ENCODE data around the gene MRPL17.

GRCh38 chr11:6703247-6704063 is 20.3 kb upstream of the MRPL17 start:
- TF ChIP-seq POLR2A (IDR thresholded peaks at IDR 0.05): no peak
- TF ChIP-seq CTCF (IDR thresholded peaks at IDR 0.05): peak in 5 of 6 experiments; percentile 29 to 49 (median 43)

Data from esophagus squamous epithelium (tissue), 4 donors.